Stimulated activated CD8-positive, alpha-beta memory T cell treated with anti-CD3 and anti-CD28 coated beads, Interleukin-12 subunit alpha, Interleukin-12 subunit beta, amount 100 ng/mL, for 4 hours (primary cell): Measurements from ENCODE around the gene NMNAT1.
"Not testable (repeated sequence)": the region's sequence is repeated elsewhere in the genome, so short reads cannot be mapped to it uniquely, and the experiment has no call there.

Experiments
- DNase-seq: peaks from one replicate; pipeline ENCODE4 v3.0.0-alpha.2; 2020; ENCODE audit warnings: low read depth

Gene NMNAT1

GRCh38 chr1:10020086-10020485 is 76.8 kb downstream of the NMNAT1 start:
- DNase-seq = no peak

GRCh38 chr1:10020678-10021077 is 77.4 kb downstream of the NMNAT1 start:
- not testable (repeated sequence) for DNase-seq

GRCh38 chr1:10021992-10022391 is 78.7 kb downstream of the NMNAT1 start:
- DNase-seq = not testable (repeated sequence)

- no peak for DNase-seq
Observed at GRCh38 chr1:10022656-10023055, 79.4 kb downstream of the NMNAT1 start.

- DNase-seq = no peak
Observed at GRCh38 chr1:10025354-10025753, 82.1 kb downstream of the NMNAT1 start.

GRCh38 chr1:10027027-10027426 is 83.8 kb downstream of the NMNAT1 start:
- no peak for DNase-seq

- not testable (repeated sequence) for DNase-seq
Observed at GRCh38 chr1:10028956-10029500, 85.8 kb downstream of the NMNAT1 start.

- DNase-seq = no peak
Observed at GRCh38 chr1:10031461-10031860, 88.2 kb downstream of the NMNAT1 start.

- DNase-seq = peak; percentile 99
Observed at GRCh38 chr1:10032590-10033358, 89.5 kb downstream of the NMNAT1 start, which contains the start of gene UBE4B. Gene UBE4B (plus strand): TSS chr1:10032958. CDS start chr1:10033671, 713 bp downstream.

GRCh38 chr1:10033359-10033845 is 90.1 kb downstream of the NMNAT1 start:
- DNase-seq = no peak
